Peyer's patch (tissue), 4 donors: ENCODE data around the gene HEMK1. TPM values are rescaled to one million over a fixed set of nuclear protein-coding genes. Genes with fewer than 3 reads are reported as not detected.

ENCODE experiments used
- DNase-seq, 3 donors: peaks; one replicate each; pipeline ENCODE4 v3.0.0-alpha.2; 2017 to 2019
- H3K27ac ChIP-seq, 4 donors: fragments of 200-600 bp; sonication (generic); one replicate each; pipeline ENCODE4 v1.5.1; 2016 to 2019
- H3K27me3 ChIP-seq, 2 donors: fragments of 200-600 bp; sonication (generic); one replicate each; pipeline ENCODE4 v1.5.1; 2019
- H3K36me3 ChIP-seq, 3 donors: fragments of 200-600 bp; sonication (generic); one replicate each; pipeline ENCODE4 v1.5.1; 2016 to 2019
- H3K4me1 ChIP-seq, 4 donors: fragments of 200-600 bp; sonication (generic); one replicate each; pipeline ENCODE4 v1.5.1; 2016 to 2019
- H3K4me3 ChIP-seq, 4 donors: fragments of 200-600 bp; sonication (generic); 1 replicate in 3 of 4; 2 replicates in 1 of 4; pipeline ENCODE4 v1.5.1; 2016 to 2019; ENCODE audit warnings: mild to moderate bottlenecking in 1 of 4
- H3K9me3 ChIP-seq, 4 donors: fragments of 200-600 bp; sonication (generic); one replicate each; pipeline ENCODE4 v1.5.1; 2016 to 2019; ENCODE audit warnings: mild to moderate bottlenecking in 1 of 4
- CTCF ChIP-seq, 6 experiments: fragments of 450-650 bp in 4 of 6; fragments of 200-600 bp in 2 of 6; sonication (generic) in 1 of 6; IDR thresholded peaks; one replicate each; pipeline ENCODE4 v1.5.1; 2017 to 2019; ENCODE audit warnings: antibody characterized with exemption in 6 of 6, mild to moderate bottlenecking in 3 of 6, moderate library complexity in 1 of 6
- POLR2A ChIP-seq, 2 donors: fragments of 450-650 bp; IDR thresholded peaks; one replicate each; pipeline ENCODE4 v1.5.1; 2017; ENCODE audit warnings: antibody characterized with exemption in 2 of 2, mild to moderate bottlenecking in 2 of 2, moderate library complexity in 2 of 2
- total RNA-seq, 4 donors: library from RNA; depleted of rRNA; stranded (reverse); fragments of >200 nt; gene quantifications; one replicate each; pipeline ENCODE4 v1.1.0, GENCODE V29; 2016

HEMK1 gene
- total RNA-seq, 4 donors from 2014 or later = 8.6 to 15.3 (median 12.5) TPM

GRCh38 chr3:50592568-50592967 lies 23.2 kb downstream of the HEMK1 start:
- H3K4me1 ChIP-seq = peaks cover 0 to 20% (median 9%) of the 10 kb centered on the region in 4 donors
- H3K4me3 ChIP-seq = no peak overlapping the region
- H3K9me3 ChIP-seq = no peaks in the 10 kb centered on the region
- TF ChIP-seq CTCF (IDR thresholded peaks at IDR 0.05) (no peak), POLR2A (IDR thresholded peaks at IDR 0.05) (no peak)
- no peak for DNase-seq
- H3K27ac ChIP-seq = no peak overlapping the region
- no peaks in the 10 kb centered on the region for H3K27me3 ChIP-seq
- no peaks in the 10 kb centered on the region for H3K36me3 ChIP-seq

GRCh38 chr3:50594253-50594785 lies 25.0 kb downstream of the HEMK1 start:
- Histone ChIP-seq H3K27me3 (no peaks in the 10 kb centered on the region), H3K27ac (no peak overlapping the region), H3K36me3 (no peaks in the 10 kb centered on the region), H3K9me3 (no peaks in the 10 kb centered on the region), H3K4me3 (no peak overlapping the region), H3K4me1 (peaks cover 0 to 20% (median 9%) of the 10 kb centered on the region in 4 donors)
- TF ChIP-seq CTCF (IDR thresholded peaks at IDR 0.05) (no peak), POLR2A (IDR thresholded peaks at IDR 0.05) (no peak)
- no peak for DNase-seq

GRCh38 chr3:50599115-50599715 lies 29.9 kb downstream of the HEMK1 start:
- Histone ChIP-seq H3K36me3 (no peaks in the 10 kb centered on the region), H3K4me3 (no peak overlapping the region), H3K27ac (peak overlapping the region in 2 of 4 donors; percentile 3 to 97), H3K9me3 (no peaks in the 10 kb centered on the region), H3K27me3 (no peaks in the 10 kb centered on the region), H3K4me1 (peaks cover 15 to 39% (median 23%) of the 10 kb centered on the region in 4 donors)
- no peak for DNase-seq
- TF ChIP-seq CTCF (IDR thresholded peaks at IDR 0.05) (no peak), POLR2A (IDR thresholded peaks at IDR 0.05) (no peak)

- peaks cover 0 to 5% (median 0%) of the 10 kb centered on the region in 3 donors for H3K36me3 ChIP-seq
- TF ChIP-seq CTCF (IDR thresholded peaks at IDR 0.05) = no peak
- no peak for TF ChIP-seq POLR2A (IDR thresholded peaks at IDR 0.05)
- no peaks in the 10 kb centered on the region for H3K9me3 ChIP-seq
- DNase-seq = no peak
- H3K27ac ChIP-seq = peak overlapping the region in 2 of 4 donors; percentile 96 to 97
- H3K27me3 ChIP-seq = no peaks in the 10 kb centered on the region
- no peak overlapping the region for H3K4me3 ChIP-seq
- peaks cover 15 to 39% (median 23%) of the 10 kb centered on the region in 4 donors for H3K4me1 ChIP-seq
Observed at GRCh38 chr3:50599716-50600118, 30.4 kb downstream of the HEMK1 start.

- no peaks in the 10 kb centered on the region for H3K9me3 ChIP-seq
- no peaks in the 10 kb centered on the region for H3K27me3 ChIP-seq
- H3K27ac ChIP-seq = peak overlapping the region; percentile 80 to 97 (median 96)
- peaks cover 0 to 8% (median 0%) of the 10 kb centered on the region in 3 donors for H3K36me3 ChIP-seq
- TF ChIP-seq CTCF (IDR thresholded peaks at IDR 0.05) (no peak), POLR2A (IDR thresholded peaks at IDR 0.05) (no peak)
- H3K4me1 ChIP-seq = peaks cover 18 to 39% (median 23%) of the 10 kb centered on the region in 4 donors
- DNase-seq = no peak
- H3K4me3 ChIP-seq = no peak overlapping the region
Observed at GRCh38 chr3:50600141-50600753, 30.9 kb downstream of the HEMK1 start.
